GM12872 (cell line): Measurements from ENCODE around the gene YWHAG.

Experiments used
- TF ChIP-seq, protein P1 (sequence below): IDR thresholded peaks from 3 replicates; pipeline ENCODE4 v1.5.1; 2011; ENCODE audit warnings: low read depth, mild to moderate bottlenecking, low read length, moderate library complexity; ENCODE audit not compliant: insufficient read depth

YWHAG gene

DNA sequence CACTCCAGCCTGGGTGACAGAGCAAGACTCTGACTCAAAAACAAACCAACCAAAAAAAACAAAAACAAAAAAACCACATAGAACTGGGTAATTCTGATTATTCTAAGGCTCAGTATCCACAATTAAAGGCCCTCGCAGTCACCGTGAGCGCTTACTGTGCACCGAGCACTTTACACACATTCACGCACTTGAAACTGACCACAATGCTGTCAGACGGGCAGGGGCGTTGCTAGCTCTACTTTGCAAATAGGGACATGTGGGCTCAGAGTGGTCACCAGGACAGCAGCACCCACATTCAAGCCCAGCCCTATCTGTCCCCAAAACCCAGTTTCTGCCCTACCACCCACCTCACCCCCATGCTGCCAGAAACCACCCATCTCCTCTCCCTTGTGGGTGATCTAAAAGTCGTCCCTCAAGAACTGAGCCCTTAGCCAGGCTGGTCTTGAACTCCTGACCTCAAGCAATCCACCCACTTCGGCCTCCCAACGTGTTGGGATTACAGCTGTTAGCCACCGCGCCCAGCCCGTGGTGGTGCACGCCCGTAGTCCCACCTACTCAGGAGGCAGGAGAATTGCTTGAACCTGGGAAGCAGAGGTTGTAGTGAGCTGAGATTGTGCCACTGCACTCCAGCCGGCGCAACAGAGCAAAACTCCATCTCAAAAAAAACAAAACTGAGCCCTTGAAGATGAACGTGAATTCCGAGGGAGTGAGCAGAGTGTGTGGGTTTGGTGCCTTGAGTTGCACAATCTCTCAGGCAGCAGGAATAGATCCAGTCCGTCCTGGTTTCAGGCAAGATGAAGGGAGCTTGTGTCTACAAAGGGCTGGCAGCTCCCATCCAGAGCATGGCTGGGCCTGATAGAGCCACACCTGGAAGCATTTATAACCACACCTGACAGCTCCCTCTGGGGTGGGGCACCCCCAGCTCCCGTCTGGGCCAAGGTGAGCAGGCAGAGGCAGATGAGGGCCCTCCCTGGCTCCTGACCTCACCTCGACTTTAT is 61.7 kb downstream of the YWHAG start:
- TF ChIP-seq, protein P1, sequence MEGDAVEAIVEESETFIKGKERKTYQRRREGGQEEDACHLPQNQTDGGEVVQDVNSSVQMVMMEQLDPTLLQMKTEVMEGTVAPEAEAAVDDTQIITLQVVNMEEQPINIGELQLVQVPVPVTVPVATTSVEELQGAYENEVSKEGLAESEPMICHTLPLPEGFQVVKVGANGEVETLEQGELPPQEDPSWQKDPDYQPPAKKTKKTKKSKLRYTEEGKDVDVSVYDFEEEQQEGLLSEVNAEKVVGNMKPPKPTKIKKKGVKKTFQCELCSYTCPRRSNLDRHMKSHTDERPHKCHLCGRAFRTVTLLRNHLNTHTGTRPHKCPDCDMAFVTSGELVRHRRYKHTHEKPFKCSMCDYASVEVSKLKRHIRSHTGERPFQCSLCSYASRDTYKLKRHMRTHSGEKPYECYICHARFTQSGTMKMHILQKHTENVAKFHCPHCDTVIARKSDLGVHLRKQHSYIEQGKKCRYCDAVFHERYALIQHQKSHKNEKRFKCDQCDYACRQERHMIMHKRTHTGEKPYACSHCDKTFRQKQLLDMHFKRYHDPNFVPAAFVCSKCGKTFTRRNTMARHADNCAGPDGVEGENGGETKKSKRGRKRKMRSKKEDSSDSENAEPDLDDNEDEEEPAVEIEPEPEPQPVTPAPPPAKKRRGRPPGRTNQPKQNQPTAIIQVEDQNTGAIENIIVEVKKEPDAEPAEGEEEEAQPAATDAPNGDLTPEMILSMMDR: no peak

DNA sequence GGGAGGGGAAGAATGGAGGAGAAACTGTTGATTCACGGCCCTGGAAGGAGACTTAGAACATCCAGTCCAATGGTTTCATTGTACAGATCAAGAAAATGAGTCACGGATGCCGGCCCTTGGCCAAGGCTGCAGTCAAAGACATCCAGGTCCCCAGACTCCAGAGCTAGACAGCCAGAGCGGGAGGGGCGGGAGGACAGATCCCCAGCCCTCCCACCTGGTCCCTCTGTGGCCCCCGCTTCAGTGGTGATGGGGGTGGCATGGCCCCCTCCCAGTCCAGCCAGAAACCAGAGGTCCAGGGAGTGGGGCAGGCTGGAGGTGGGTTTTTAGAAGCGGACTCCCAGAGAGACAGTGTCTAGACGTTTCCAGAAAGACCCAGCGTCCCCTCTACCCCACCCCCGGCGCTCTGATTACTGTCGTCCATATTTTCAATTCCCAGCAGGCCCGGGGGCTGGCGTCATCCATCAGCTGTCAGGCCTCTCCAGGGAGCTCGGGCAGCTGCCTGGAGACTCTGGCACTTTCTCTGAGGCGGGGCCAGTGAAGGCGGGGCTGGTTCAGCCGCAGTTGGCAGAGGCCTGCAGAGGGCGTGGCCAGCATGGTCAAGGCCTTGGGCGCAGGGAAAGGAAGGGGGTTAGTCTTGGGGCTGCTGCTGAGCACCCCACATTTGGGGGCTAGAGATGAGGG is 64.3 kb downstream of the YWHAG start:
- TF ChIP-seq, protein P1: no peak

DNA sequence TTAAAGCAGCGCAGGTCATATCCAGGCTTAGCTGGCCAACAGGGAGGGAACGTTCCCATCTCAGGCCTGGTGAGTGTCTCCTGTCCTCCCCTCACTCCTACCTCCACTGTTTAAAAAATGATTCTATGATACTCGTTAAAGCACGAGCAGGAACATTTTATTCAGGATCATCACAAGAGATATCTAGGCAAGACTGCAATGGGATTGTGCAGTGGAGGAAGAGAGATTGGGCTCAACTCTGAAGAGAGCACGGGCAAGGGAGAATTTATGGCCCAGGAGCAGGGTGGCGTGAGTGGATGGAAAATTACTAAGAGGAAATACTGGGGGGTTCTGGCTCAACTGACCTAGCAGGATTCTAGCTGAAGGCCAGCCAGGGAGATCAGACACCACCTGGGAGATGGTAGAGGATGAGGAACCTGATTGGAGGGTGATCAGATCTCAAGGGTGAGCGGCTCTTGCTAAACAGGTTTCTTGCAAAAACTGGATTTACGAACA is 65.3 kb downstream of the YWHAG start:
- TF ChIP-seq, protein P1: no peak

DNA sequence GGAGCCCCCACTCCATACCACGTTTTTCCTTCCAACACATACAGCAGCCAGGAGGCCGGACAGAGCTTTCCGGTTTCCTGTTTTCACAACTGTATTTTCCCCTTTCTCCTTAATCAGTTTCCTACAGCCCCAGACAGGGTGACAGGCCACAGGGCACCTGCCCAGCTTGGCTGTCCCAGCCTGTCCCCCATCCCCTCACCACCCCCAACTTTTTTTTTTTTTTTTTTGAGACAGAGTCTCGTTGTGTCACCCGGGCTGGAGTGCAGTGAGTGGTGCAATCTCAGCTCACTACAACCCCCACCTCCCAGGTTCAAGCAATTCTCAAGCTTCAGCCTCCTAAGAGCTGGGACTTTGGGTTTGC is 66.6 kb downstream of the YWHAG start:
- TF ChIP-seq, protein P1: no peak

DNA sequence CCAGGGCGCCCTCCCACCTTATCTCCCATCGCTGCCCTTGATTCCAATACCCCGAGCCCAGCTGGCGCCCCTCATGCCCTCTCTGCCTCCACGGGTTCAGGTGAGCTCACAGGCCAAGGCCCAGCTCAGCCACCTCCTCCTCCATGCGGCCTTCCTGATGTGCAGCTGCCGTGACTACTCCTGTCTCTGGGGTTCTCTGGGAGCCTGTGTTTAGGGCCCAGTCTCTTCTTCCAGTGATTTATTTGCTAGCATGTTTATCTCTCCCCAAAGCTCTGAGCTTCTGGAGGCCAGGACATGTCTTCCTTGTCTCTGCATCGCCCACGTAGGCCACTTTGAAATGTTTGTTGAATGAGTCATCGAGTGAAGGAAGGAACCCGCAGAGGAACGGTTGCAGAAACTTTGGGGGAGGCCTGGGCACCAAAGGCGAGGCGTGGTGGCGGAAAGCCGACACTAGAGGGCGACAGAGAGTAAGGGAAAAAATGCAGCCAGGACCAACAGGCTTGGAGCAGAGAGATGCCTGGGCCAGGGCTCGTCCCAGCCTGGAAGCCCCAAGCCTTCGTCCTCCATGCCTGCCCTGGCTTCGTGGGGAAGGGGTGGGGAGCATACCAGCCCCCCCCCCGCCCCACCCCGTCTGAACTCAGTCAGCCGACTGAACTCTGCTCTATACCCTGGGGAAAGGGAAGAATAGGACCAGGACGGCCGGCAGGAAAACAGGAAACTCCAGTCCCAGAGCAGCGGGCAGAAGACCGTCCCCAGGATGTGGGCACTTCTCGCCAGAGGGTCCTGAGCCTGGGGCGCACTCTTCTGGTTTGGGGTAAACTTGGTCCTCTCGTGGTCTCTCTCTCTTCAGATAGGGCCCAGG is 67.2 kb downstream of the YWHAG start:
- TF ChIP-seq, protein P1: peak; percentile 95

DNA sequence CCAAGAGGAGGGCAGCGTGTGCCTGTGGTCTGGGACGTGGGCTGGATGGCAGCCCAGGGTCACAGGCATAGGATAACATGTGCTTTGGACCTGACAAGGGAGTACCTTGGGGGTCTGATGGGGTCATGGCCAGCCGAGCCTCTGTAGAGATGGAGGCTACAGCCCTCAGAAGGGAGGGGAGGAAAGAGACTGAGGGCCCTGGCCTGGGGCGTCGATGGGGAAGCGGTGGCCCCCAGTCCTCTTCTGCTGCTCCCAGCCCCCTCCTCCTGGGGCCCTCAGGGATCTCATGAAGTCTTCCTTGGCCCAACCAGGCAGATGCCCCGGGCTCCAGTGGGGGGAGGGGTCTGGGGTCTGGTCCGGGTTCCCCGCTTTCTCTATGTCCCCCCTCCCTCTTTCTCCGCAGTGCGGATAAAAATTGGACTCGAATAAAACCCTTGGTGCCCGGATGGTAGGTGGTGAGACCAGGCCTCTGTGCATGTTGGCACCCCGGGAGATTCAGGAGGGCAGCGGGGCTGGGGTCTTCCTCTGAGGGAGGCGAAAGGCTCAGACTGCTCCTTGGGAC is 71.9 kb downstream of the YWHAG start:
- TF ChIP-seq, protein P1: no peak
